ENCODE measurements around the gene FBXO24.

- TF ChIP-seq CTCF (IDR thresholded peaks at IDR 0.05) (no peak), POLR2A (IDR thresholded peaks at IDR 0.05) (no peak), POLR2AphosphoS5 (IDR thresholded peaks at IDR 0.05) (no peak)
These were observed 14.4 kb upstream of the FBXO24 start for GRCh38 chr7:100571829-100572116.

All from stomach (tissue), 4 donors.